K562 (cell line): ENCODE results near the gene ZSCAN22. TPM values are rescaled to one million over a fixed set of nuclear protein-coding genes. Genes with fewer than 3 reads are reported as not detected.
A peak's percentile ranks its signal among the peaks of the same experiment; 100 is the strongest.
"Not testable (repeated sequence)": the region's sequence is repeated elsewhere in the genome, so short reads cannot be mapped to it uniquely, and the experiment has no call there.

Experiments
- ATAC-seq: fragments of 200-7000 bp; cut with Tn5 transposase; 3 replicates; pipeline ENCODE4 v1.9.1; 2020; ENCODE audit warnings: moderate library complexity
- BruUV-seq: library from RNA; stranded (reverse); fragments of 400-500 nt; replicated peaks from 2 replicates; lab custom pipeline; 2021; lab: Mats Ljungman, UMichigan
- CTCF ChIA-PET: fragments of 300-600 bp; formaldehyde crosslinking; extraction: SDS; loops from one replicate; lab custom pipeline; 2021; ENCODE audit warnings: low intra/inter-chr PET ratio; lab: Yijun Ruan, JAX
- POLR2A ChIA-PET: fragments of 300-600, 350-650 bp; sonication (Branson Sonifier 250); formaldehyde crosslinking; extraction: SDS; loops from one replicate; lab custom pipeline; 2021; ENCODE audit warnings: antibody characterized with exemption, inconsistent platforms; lab: Yijun Ruan, JAX
- DNase-seq, 4 experiments: peaks; one replicate each; pipeline versions ENCODE4 v3.0.0 to v3.0.0-alpha.2; 2011 to 2018; ENCODE audit warnings: low spot score in 3 of 4, mixed read lengths in 3 of 4; ENCODE audit errors: extremely low read depth in 1 of 4
- FAIRE-seq: peaks from 2 replicates; lab custom pipeline; 2011; peaks lifted over from hg19 to GRCh38; lab: Jason Lieb, UNC
- H2AFZ ChIP-seq: 2 replicates; pipeline ENCODE4 v1.6.0; 2011; ENCODE audit warnings: low read depth, low read length, control low read depth, inconsistent platforms
- H3K27ac ChIP-seq: fragments of 200-600 bp; 3 replicates; pipeline ENCODE4 v1.8.0; 2011; ENCODE audit warnings: low read depth, mild to moderate bottlenecking, control low read depth, inconsistent platforms, low read length, moderate library complexity, mixed read lengths; ENCODE audit errors: extremely low read depth
- H3K27me3 ChIP-seq, 2 experiments: fragments of 300-600 bp in 1 of 2; 2 replicates in 1 of 2; 3 replicates in 1 of 2; pipeline versions ENCODE4 v1.6.0 to v1.8.0; 2011; ENCODE audit warnings: inconsistent platforms in 2 of 2, low read length in 2 of 2, mild to moderate bottlenecking in 1 of 2, mixed read lengths in 1 of 2, moderate library complexity in 1 of 2; ENCODE audit not compliant: control insufficient read depth in 2 of 2, insufficient read depth in 2 of 2
- H3K36me3 ChIP-seq: fragments of 300-600 bp; 3 replicates; pipeline ENCODE4 v1.8.0; 2011; ENCODE audit warnings: mild to moderate bottlenecking, low read length, inconsistent platforms; ENCODE audit not compliant: control insufficient read depth, insufficient read depth
- H3K4me1 ChIP-seq, 2 experiments: fragments of 200-600 bp in 1 of 2; replicated peaks in 1 of 2; 2 replicates in 1 of 2; 3 replicates in 1 of 2; pipeline versions ENCODE4 v1.5.1 to v1.8.0; 2011; ENCODE audit warnings: inconsistent platforms in 2 of 2, low read length in 2 of 2, mild to moderate bottlenecking in 1 of 2, mixed read lengths in 1 of 2, moderate library complexity in 1 of 2; ENCODE audit not compliant: control insufficient read depth in 2 of 2, insufficient read depth in 2 of 2
- H3K4me2 ChIP-seq: 2 replicates; pipeline ENCODE4 v1.6.1; 2011; ENCODE audit warnings: low read length, control low read depth, inconsistent platforms, mixed read lengths; ENCODE audit not compliant: insufficient read depth
- H3K4me3 ChIP-seq: fragments of 200-600 bp; sonication (generic), shearing (Covaris generic); 2 replicates; pipeline ENCODE4 v1.5.1; 2016; ENCODE audit warnings: control low read depth, inconsistent platforms
- H3K79me2 ChIP-seq: fragments of 200-600 bp; 3 replicates; pipeline ENCODE4 v1.8.0; 2011; ENCODE audit warnings: low read length, inconsistent platforms; ENCODE audit not compliant: control insufficient read depth, insufficient read depth
- H3K9ac ChIP-seq, 2 experiments: 2 replicates each; pipeline versions ENCODE4 v1.6.0 to v1.6.1; 2011; ENCODE audit warnings: low read depth in 2 of 2, low read length in 2 of 2, control low read depth in 1 of 2, inconsistent platforms in 1 of 2, mild to moderate bottlenecking in 1 of 2, mixed read lengths in 1 of 2; ENCODE audit not compliant: insufficient read depth in 1 of 2
- H3K9me1 ChIP-seq: one replicate; pipeline ENCODE4 v1.6.0; 2011; ENCODE audit warnings: inconsistent platforms, mild to moderate bottlenecking, low read length, moderate library complexity; ENCODE audit not compliant: control insufficient read depth, insufficient read depth
- H3K9me3 ChIP-seq: replicated peaks from 2 replicates; pipeline ENCODE4 v1.5.1; 2011; ENCODE audit warnings: low read depth, low read length, inconsistent platforms; ENCODE audit not compliant: control insufficient read depth, insufficient read depth
- H4K20me1 ChIP-seq: replicated peaks from 2 replicates; pipeline ENCODE4 v1.6.1; 2011; ENCODE audit warnings: low read length, inconsistent platforms, mixed read lengths; ENCODE audit not compliant: control insufficient read depth, insufficient read depth
- ARID1B ChIP-seq: fragments of 450-650 bp; IDR thresholded peaks from 2 replicates; pipeline ENCODE4 v1.6.1; 2016; ENCODE audit warnings: antibody characterized with exemption, mild to moderate bottlenecking, inconsistent platforms
- ATF3 ChIP-seq, 2 experiments: fragments of 450-650 bp in 1 of 2; sonication (generic) in 1 of 2; formaldehyde crosslinking in 1 of 2; IDR thresholded peaks in 1 of 2; conservative IDR thresholded peaks in 1 of 2; 2 replicates each; pipeline versions ENCODE4 v1.6.1 to v1.8.1; 2016 to 2023; ENCODE audit warnings: mild to moderate bottlenecking in 2 of 2, moderate library complexity in 2 of 2, inconsistent platforms in 1 of 2, missing genetic modification reagents in 1 of 2
- DPF2 ChIP-seq: fragments of 450-650 bp; IDR thresholded peaks from 2 replicates; pipeline ENCODE4 v1.6.1; 2016
- EGR1 ChIP-seq: fragments of 450-650 bp; conservative IDR thresholded peaks from 2 replicates; pipeline ENCODE4 v1.6.1; 2017; ENCODE audit warnings: mild to moderate bottlenecking
- FOSL1 ChIP-seq: fragments of 200-800 bp; sonication (Bioruptor generic); conservative IDR thresholded peaks from 2 replicates; pipeline ENCODE4 v1.6.1; 2016; ENCODE audit warnings: missing genetic modification characterization, missing compliant biosample characterization
- JUND ChIP-seq, 2 experiments: IDR thresholded peaks; 2 replicates in 1 of 2; 3 replicates in 1 of 2; pipeline ENCODE4 v1.6.1; 2011; ENCODE audit warnings: borderline replicate concordance in 2 of 2, low read depth in 2 of 2, low read length in 2 of 2, improper control_type of control experiment in 1 of 2, missing biosample characterization in 1 of 2, missing genetic modification characterization in 1 of 2, missing genetic modification reagents in 1 of 2
- SMARCA4 ChIP-seq: fragments of 450-650 bp; IDR thresholded peaks from 2 replicates; pipeline ENCODE4 v1.6.1; 2016
- TOE1 ChIP-seq, 2 experiments: fragments of 450-650 bp in 1 of 2; sonication (generic) in 1 of 2; formaldehyde crosslinking in 1 of 2; IDR thresholded peaks; 2 replicates each; pipeline versions ENCODE4 v1.7.1 to v1.8.0; 2016 to 2022; ENCODE audit warnings: borderline replicate concordance in 2 of 2, mild to moderate bottlenecking in 2 of 2, antibody characterized with exemption in 1 of 2, inconsistent platforms in 1 of 2, low read depth in 1 of 2, missing genetic modification reagents in 1 of 2, moderate library complexity in 1 of 2
- YY1 ChIP-seq, 3 experiments: IDR thresholded peaks; 2 replicates each; pipeline ENCODE4 v1.6.1; 2011; ENCODE audit warnings: low read length in 2 of 3, mild to moderate bottlenecking in 2 of 3, moderate library complexity in 2 of 3, borderline replicate concordance in 1 of 3, control low read depth in 1 of 3, low read depth in 1 of 3; ENCODE audit not compliant: insufficient read depth in 3 of 3, insufficient replicate concordance in 2 of 3, control insufficient read depth in 1 of 3, insufficient read length in 1 of 3; ENCODE audit errors: extremely low read depth in 1 of 3
- WGBS: fragments of 100-300 bp; shearing (Covaris generic); methylation state at CpG from one replicate; pipeline ENCODE4 v1.1.6; 2016; ENCODE audit warnings: low coverage, mixed read lengths; ENCODE audit not compliant: insufficient coverage; ENCODE audit errors: missing lambda C conversion rate; 5-methylcytosine and 5-hydroxymethylcytosine counted together
- in situ Hi-C: fragments of 300-500 bp; cut with MboI; formaldehyde crosslinking; loops from 4 replicates; pipeline ENCODE4 v1.15.0; 2018; ENCODE audit warnings: inconsistent platforms, mixed read lengths
- intact Hi-C: fragments of 100-400 bp; cut with micrococcal nuclease; formaldehyde crosslinking; loops from 2 replicates; pipeline ENCODE4 v1.14.2; 2022
- polyA plus RNA-seq, 8 experiments: library from polyadenylated mRNA; depleted of rRNA in 4 of 8; stranded (reverse) in 5 of 8; unstranded in 3 of 8; fragments of >200 nt; fragmentation: Nextera tagmentation in 2 of 8; fragmentation: Illumina TruSeq in 1 of 8; extraction: Ambion mirVana in 2 of 8; extraction: Trizol in 1 of 8; gene quantifications; 2 replicates each; pipeline versions ENCODE4 v1.2.1 to v1.2.3, GENCODE V29; 2011 to 2014; ENCODE audit warnings: inconsistent platforms in 1 of 8, missing spikeins in 1 of 8
- total RNA-seq, 7 experiments: library from RNA; depleted of rRNA in 6 of 7; stranded (reverse); fragments of >200 nt in 6 of 7; fragmentation: Illumina TruSeq in 2 of 7; extraction: Trizol in 2 of 7; gene quantifications; 2 replicates each; pipeline versions ENCODE4 v1.2.1 to v1.2.3, GENCODE V29; 2011 to 2021; ENCODE audit warnings: low replicate concordance in 1 of 7

ZSCAN22 gene
- total and polyA plus RNA-seq, 9 of the 15 experiments (the other 6 are each of a cell fraction or from before 2014, with no cell fraction given) = 0.98 to 5.3 (median 3.0) TPM

- H3K27ac ChIP-seq; H3K9me3 ChIP-seq; DNase-seq; BruUV-seq; H2AFZ ChIP-seq; H3K9ac ChIP-seq; H3K9me1 ChIP-seq; intact Hi-C loops; H4K20me1 ChIP-seq; H3K4me3 ChIP-seq; H3K79me2 ChIP-seq; H3K27me3 ChIP-seq; ATAC-seq; H3K4me2 ChIP-seq; H3K36me3 ChIP-seq; in situ Hi-C loops; TF ChIP-seq JUND (tag; IDR thresholded peaks at IDR 0.05; ENCODE audit: borderline replicate concordance, low read depth, low read length); TOE1 (CRISPR knock-in tag; IDR thresholded peaks at IDR 0.05; ENCODE audit: borderline replicate concordance, low read depth): not testable (repeated sequence)
- CTCF ChIA-PET = interaction anchor here (0.7 kb wide), 1 partner anchor 13 kb away, joined by 3 read pairs; no protein-coding TSS in a partner anchor
- peaks cover 6 to 26% of the 10 kb centered on the region in 2 experiments; a peak in 3 of 5 replicates for H3K4me1 ChIP-seq
- POLR2A ChIA-PET = interaction anchor here (0.6 to 1.7 kb wide), 2 partner anchors 11 to 13 kb away, joined by 3 to 4 read pairs; no protein-coding TSS in a partner anchor
- 0% methylated on average over 1 of the region's 7 CpGs for WGBS
- peak; percentile 57 for TF ChIP-seq FOSL1
- peak in 1 of 3 experiments; percentile 15 for TF ChIP-seq YY1 (IDR thresholded peaks at IDR 0.05; ENCODE audit: borderline replicate concordance in 1 of 3, control insufficient read depth in 1 of 3, extremely low read depth in 1 of 3, insufficient read depth in 3 of 3, insufficient read length in 1 of 3, insufficient replicate concordance in 2 of 3, low read depth in 1 of 3, low read length in 2 of 3)
- TF ChIP-seq EGR1 = peak; percentile 87
- peak; percentile 29; the same call in 1 of the 2 replicates for TF ChIP-seq JUND (IDR thresholded peaks at IDR 0.05; ENCODE audit: borderline replicate concordance, low read depth, low read length)
- peak; percentile 44 for TF ChIP-seq ARID1B
- peak; percentile 67; the same call in 1 of the 2 replicates for TF ChIP-seq TOE1 (IDR thresholded peaks at IDR 0.05; ENCODE audit: borderline replicate concordance)
- TF ChIP-seq SMARCA4 = peak; percentile 54
- TF ChIP-seq ATF3 (IDR thresholded peaks at IDR 0.05) = peak; percentile 87
- TF ChIP-seq ATF3 (CRISPR knock-in tag; conservative IDR thresholded peaks at IDR 0.05) = 0 out of 2 replicates have a peak, but pooled peaks have one; percentile 28
- TF ChIP-seq DPF2 = peak; percentile 65
- peak; percentile 35 for FAIRE-seq
Measured at GRCh38 chr19:58376724-58377123, 49.9 kb downstream of the ZSCAN22 start.
